HG02763 (cell line): ENCODE results near the gene NHSL1.

Source experiments
- ATAC-seq: cut with Tn5 transposase; IDR thresholded peaks from one replicate; pipeline ENCODE4 v1.9.1; 2021; ENCODE audit warnings: mild to moderate bottlenecking, moderate library complexity; ENCODE audit not compliant: unreplicated experiment

The NHSL1 gene

DNA sequence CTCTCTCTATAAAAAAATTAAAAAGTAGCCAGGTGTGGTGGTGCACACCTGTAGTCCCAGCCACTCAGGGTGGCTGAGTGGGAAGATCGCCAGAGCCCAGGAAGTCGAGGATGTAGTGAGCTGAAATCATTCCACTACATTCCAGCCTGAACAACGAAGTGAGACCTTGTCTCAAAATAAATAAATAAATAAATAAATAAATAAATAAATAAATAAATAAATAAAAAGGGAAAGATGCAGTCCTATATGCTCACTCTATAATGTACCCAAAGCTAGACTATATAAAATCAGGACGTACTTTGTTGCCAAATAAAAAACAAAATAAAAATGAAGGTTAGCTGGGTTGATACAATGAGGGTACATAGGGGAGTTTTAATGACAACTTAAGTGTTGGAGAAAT is 26.1 kb upstream of the NHSL1 start:
- no peak for ATAC-seq

GRCh38 chr6:138524526-138524925 is 25.2 kb upstream of the NHSL1 start:
- ATAC-seq = no peak

DNA sequence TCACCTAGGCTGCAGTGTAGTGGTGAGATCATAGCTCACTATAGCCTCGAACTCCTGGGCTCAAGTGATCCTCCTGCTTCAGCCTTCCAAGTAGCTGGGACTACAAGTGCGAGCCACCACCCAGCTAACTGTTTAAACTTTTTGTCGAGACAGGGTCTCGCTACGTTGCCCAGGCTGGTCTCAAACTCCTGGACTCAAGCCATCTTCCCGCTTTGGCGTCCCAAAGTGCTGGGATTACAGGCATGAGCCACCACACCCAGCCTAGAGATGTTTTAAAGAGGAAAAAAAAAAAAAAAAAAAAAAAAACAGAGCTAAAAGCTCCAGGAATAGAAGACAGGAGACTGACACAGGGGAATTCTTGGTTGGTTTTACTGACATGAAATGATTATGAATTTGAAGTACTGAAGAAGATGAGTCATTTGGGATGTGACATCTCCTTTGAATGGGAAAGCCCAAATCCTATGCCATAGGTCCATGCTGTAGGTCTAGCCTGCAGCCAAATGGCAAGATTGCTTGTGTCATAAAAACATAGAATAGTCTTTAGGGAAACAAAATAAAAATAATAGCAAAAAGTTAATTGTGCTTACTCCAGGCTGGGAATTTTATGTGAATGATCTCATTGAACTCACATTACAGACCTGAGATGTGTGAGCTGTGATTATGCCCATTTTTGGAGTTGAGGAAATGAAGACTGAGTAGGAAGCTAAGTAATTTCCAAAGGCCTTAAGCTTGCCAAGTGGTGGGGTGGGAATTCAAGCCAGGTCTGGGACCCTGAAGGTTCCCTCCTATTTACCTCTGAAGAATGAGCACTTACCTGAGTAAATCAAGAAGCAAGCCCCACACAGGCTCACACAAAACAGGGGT is 24.3 kb upstream of the NHSL1 start:
- no peak for ATAC-seq

GRCh38 chr6:138522611-138523010 is 23.3 kb upstream of the NHSL1 start:
- no peak for ATAC-seq

- no peak for ATAC-seq
Measured at GRCh38 chr6:138521790-138522189, 22.5 kb upstream of the NHSL1 start.

DNA sequence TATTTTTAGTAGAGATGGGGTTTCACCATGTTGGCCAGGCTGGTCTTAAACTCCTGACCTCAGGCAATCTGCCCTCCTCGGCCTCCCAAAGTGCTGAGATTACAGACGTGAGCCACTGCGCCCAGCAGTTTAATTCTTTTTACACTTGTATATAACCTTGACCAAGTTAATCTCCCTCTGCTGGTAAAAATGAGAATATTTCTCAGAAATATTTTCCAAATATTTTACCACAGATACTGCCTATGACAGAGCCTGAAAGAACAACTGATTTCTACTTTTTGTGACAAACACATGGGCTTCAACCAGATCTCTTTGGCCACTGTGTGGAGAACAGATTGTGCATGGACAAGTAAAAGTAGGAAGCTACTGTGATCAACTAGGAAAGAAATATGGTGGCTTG is 21.2 kb upstream of the NHSL1 start:
- no peak for ATAC-seq

DNA sequence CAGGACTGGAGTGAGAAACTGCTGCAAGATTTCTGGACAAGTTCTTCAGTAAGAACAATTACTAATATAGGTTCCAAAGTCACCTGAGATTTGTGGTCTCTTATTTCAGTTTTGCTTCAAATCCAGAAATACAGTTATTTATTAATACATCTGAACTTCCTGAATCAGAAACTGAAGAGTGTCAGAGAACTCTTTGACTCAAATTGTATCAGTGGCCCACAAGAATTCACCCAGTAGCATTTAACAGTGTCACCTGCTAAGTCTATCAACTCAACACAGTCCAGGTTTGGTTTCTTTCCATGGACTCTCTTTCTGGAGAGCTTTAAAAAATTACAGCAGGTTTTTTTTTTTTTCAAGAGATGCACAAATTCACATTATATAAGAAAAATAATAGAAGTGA is 18.8 kb upstream of the NHSL1 start:
- ATAC-seq = no peak

- peak; percentile 95 for ATAC-seq
Measured at GRCh38 chr6:138517635-138518034, 18.3 kb upstream of the NHSL1 start.

DNA sequence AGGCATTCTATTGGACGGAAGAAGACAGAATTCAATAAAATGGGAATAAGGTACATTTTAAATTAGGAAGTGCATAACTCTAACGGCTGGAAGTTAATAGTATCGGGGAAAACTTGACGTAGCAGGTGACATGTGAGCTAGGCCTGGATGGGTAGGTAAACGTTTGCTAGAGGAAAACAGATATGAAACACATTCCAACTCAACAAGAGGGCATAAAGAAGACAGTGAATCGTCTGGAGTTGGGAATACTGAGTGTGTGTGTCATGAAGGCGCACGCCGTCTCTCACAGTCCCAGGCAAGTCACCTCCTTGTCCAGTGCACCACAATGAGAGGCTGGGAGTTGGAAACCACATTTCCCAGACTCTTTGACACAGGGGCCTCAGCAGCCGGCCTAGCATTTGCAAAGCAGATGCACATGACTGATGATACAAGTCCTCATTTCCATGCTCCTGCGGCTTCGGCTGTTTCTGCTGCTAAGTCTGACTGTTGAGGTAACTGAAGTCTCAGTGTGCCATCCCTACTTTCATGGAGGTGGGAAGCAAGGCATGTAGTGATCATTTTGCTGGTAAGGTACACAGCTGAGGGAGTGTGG is 16.5 kb upstream of the NHSL1 start:
- ATAC-seq = no peak

GRCh38 chr6:138514860-138515540 is 15.7 kb upstream of the NHSL1 start:
- no peak for ATAC-seq

DNA sequence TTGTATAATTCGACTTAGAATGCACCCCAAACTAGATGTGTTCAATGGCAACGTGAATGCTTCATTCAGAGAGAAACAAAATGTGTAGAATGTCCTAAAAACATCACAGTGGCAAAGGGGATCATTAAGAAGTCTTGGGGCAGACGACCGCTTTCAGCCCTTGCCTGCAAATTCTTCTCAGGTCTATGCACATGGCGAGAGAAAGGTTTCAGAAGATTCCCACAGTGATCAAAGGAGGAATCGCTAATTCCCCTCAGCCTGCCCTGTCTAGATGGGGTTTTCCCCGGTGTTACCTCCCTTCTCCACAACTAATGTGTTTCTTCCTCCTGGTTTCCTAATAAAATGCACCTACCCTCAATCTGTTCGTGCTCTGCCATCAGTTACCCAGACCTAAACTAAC is 13.3 kb upstream of the NHSL1 start:
- no peak for ATAC-seq

GRCh38 chr6:138510093-138510492 is 10.8 kb upstream of the NHSL1 start:
- ATAC-seq = no peak

DNA sequence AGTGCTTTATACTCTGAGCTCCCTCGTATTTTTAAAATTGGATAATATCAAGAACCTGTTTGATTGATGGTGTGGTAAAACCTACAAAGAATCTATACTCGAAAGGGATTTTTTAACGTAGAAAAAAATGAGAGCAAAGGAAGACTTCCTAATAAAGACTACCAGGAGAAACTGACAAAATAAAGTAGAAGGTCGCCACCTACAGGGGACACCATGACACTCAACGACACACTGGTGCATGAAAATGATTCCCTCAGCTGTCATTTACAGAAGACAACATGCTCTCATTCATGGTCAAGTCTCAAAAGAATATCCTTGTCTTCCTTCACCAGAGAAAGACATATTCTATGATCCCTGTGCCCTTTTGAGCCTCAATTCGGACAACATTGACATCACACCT is 10.1 kb upstream of the NHSL1 start:
- no peak for ATAC-seq

DNA sequence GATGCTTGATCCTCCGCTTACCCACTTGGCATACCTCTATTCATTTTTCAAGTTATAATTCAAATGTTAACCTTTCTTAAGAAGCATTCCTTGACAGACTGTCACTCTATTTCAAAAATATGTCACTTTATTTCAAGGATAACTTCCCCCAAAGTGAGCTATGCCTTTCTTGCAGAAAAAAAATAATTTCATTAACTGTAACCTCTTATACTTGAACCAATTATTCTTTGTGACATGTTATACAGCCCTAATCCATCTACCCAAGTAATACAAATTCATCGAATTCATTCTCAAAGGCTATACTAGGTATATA is 9.3 kb upstream of the NHSL1 start:
- no peak for ATAC-seq

DNA sequence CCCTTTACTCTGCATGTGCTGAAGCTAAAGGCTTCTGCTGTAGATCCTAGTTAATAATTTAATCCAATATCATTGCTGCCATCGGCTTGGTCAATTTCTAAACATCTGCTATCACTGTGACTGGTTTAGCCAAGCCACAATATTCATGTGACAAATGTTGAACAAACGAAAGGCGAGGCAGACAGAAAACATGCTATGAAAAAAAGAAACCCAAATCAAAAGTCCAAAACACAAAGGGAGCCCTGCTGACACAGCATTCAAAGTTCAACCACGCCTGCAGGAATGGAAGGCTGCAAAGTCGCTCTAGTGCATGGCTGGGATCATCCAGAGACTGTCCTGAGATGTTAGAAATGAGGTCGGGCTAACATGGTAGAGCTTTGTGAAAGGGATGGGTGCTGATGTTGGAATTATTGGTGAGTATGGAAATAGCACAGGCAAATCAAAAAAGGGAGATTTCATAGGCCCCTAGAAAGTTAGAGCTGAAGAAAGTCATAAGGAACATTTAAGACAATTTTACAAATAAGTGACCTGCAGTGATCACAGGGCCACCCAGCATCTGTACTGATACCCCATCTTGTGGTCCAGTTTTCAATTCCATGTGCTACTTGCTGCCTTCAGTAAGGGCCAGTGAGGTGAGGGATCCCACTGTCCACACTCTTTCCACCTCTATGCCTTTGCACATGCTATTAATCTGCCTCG is 8.8 kb upstream of the NHSL1 start:
- ATAC-seq = no peak

DNA sequence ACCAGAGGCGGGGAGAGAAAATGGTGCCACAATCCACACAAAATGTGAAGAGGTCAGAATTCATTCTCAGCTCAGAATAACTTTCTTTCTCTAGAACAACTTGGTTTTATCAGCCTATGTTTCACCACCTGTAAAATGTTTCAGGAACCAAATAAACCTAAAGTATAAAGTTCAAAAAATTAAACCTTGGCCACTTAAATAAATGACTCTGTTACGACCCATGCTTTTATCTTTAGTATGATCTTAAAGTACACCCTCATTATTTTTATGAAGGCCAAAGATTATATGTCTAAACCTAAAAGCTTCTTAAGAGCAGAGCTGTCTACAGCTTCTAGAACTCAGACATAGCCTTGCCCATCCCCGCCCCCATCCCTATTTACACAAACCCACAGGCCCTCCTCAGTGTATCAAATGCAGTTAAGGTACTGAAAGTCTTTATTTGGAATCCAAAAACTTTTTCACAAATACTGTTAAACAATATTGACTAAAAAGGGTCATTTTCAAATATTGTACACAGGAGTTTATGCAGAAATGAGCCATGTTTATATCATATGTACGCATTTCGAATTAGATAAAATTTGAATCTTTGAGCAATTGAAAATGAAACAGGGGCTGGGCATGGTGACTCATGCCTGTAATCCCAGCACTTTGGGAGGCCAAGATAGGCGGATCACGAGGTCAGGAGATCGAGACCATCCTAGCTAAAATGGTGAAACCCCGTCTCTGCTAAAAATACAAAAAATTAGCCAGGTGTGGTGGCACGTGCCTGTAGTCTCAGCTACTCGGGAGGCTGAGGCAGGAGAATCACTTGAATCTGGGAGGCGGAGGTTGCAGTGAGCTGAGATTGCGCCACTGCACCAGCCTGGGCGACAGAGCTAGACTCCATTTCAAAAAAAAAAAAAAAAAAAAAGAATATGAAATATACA is 5.7 kb upstream of the NHSL1 start:
- no peak for ATAC-seq

- no peak for ATAC-seq
Measured at GRCh38 chr6:138503881-138504680, 4.8 kb upstream of the NHSL1 start.

DNA sequence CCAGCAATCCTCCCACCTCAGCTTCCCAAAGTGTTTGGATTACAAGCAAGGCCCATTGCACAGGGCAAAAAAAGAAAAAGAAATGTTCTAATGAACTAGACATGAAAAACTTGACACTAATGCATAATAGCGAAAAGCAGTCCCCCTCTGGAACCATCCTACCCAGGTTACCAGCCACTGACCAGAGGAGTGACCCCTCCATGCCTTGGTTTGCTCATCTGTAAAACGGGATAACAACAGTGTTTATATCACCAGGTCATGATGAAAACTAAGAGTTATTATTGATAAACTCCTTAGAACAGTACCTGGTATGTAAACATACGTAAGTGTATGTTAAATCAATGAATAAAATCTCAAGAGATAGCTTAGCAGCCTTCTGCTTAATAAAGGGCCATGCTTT is 3.3 kb upstream of the NHSL1 start:
- ATAC-seq = no peak

DNA sequence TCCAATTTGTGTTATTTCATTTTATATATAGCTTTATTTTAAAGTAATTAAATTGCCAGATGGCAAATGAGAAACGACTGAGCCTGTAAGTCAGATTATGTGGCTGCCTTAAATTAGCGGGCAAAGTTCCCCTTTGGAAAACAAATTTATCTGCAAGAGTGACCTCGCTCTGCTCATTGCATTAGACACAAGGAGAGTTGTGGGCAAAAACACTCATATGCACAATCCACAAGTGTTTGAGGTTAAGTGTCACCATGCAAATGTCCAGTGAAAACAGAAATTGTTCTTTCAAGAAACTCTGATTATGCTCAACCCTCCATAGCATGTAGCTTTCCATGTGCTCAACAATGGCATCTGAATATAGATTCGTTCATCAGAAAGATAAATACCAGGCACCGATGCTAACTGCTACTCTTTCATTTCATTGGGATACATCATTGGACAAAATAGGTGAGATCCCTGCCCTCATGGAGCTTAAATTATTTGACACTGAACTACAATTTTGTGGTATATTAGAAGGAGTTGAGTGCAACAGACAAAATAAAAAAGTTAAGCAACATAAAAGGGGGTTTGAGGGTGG is 1.7 kb upstream of the NHSL1 start:
- ATAC-seq = no peak
